Tibial nerve (tissue), 4 donors: ENCODE results near the gene EPHA10. TPM values are rescaled to one million over a fixed set of nuclear protein-coding genes. Genes with fewer than 3 reads are reported as not detected.

Experiments
- DNase-seq, 2 donors: peaks; one replicate each; pipeline ENCODE4 v3.0.0-alpha.2; 2019; ENCODE audit warnings: low spot score in 2 of 2
- H3K27ac ChIP-seq, 4 donors: fragments of 200-600 bp; sonication (generic) in 3 of 4; one replicate each; pipeline ENCODE4 v1.5.1; 2017 to 2019; ENCODE audit warnings: mild to moderate bottlenecking in 1 of 4
- H3K27me3 ChIP-seq, 2 donors: fragments of 200-600 bp; sonication (generic) in 1 of 2; one replicate each; pipeline versions ENCODE4 v1.5.1 to v1.6.0; 2017 to 2019
- H3K36me3 ChIP-seq, 3 donors: fragments of 200-600 bp; sonication (generic); one replicate each; pipeline ENCODE4 v1.5.1; 2018 to 2019
- H3K4me1 ChIP-seq, 4 donors: fragments of 200-600 bp; sonication (generic) in 3 of 4; one replicate each; pipeline ENCODE4 v1.5.1; 2017 to 2019
- H3K4me3 ChIP-seq, 4 donors: fragments of 200-600 bp; sonication (generic) in 3 of 4; one replicate each; pipeline ENCODE4 v1.5.1; 2017 to 2019; ENCODE audit warnings: mild to moderate bottlenecking in 1 of 4, moderate library complexity in 1 of 4
- H3K9me3 ChIP-seq, 4 donors: fragments of 200-600 bp; sonication (generic) in 3 of 4; one replicate each; pipeline ENCODE4 v1.5.1; 2017 to 2019
- EP300 ChIP-seq, 2 donors: sonication (generic); formaldehyde crosslinking; IDR thresholded peaks; one replicate each; pipeline ENCODE4 v1.6.1; 2017; ENCODE audit warnings: antibody characterized with exemption in 2 of 2, mild to moderate bottlenecking in 1 of 2
- POLR2A ChIP-seq, 2 donors: fragments of 450-650 bp; IDR thresholded peaks; one replicate each; pipeline ENCODE4 v1.6.1; 2017; ENCODE audit warnings: antibody characterized with exemption in 2 of 2, mild to moderate bottlenecking in 2 of 2, moderate library complexity in 2 of 2
- WGBS, 2 donors: methylation state at CpG; one replicate each; pipeline ENCODE4 v1.1.5; 2018; 5-methylcytosine and 5-hydroxymethylcytosine counted together
- total RNA-seq, 4 donors: library from RNA; depleted of rRNA; stranded (reverse); fragments of >200 nt; gene quantifications; one replicate each; pipeline ENCODE4 v1.1.0, GENCODE V29; 2016
- TF ChIP-seq, protein P1 (sequence below), 5 experiments: fragments of 200-600 bp in 3 of 5; fragments of 450-650 bp in 2 of 5; sonication (generic) in 3 of 5; IDR thresholded peaks; one replicate each; pipeline ENCODE4 v1.5.1; 2016 to 2019; ENCODE audit warnings: antibody characterized with exemption in 5 of 5, mild to moderate bottlenecking in 3 of 5, moderate library complexity in 2 of 5

Gene EPHA10
- total RNA-seq, 4 donors from 2014 or later = under 0.01 to 0.30 (median 0.21) TPM; not detected in 1

DNA sequence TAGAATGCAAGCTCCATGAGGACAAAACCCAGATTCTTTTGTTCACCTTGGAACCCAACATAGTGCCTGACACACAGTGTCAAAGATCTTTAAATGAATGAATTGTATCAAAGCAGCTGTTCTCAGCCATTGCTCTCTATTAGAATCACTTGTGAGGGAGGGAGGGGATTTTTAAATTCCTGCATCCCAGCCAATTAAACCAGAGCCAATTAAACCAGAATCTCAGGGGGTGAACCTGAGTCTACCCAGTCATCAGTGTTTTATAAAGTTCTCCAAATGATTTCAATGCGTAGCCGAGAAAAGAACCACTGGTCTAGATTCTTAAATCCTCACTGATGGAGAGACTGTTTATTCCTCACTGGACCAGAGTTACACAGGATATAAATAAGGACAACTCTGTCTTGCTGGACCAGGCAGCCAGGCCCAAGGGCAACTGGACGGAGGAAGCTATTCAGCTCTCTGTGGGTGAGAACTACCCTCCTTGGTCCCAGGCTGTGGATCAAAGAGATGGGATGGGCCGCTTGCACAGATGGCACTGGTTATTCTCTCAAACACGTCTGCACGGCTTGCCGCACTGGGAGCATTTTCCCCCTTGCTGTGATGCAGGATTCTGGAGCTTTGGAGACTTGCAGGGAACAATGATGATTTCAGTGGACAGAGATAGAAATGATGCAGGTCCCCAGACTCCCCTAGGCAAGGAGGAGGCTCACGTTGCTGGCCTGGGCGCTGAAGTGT lies 92.6 kb downstream of the EPHA10 start:
- Histone ChIP-seq H3K4me1 (peaks cover 0 to 8% (median 3%) of the 10 kb centered on the region in 4 donors), H3K27me3 (peaks cover 0 to 13% of the 10 kb centered on the region in 2 donors), H3K4me3 (no peak overlapping the region), H3K36me3 (no peaks in the 10 kb centered on the region), H3K9me3 (no peaks in the 10 kb centered on the region), H3K27ac (no peak overlapping the region)
- no peak for DNase-seq
- TF ChIP-seq EP300 (IDR thresholded peaks at IDR 0.05) (no peak), POLR2A (IDR thresholded peaks at IDR 0.05) (no peak)
- TF ChIP-seq, protein P1, sequence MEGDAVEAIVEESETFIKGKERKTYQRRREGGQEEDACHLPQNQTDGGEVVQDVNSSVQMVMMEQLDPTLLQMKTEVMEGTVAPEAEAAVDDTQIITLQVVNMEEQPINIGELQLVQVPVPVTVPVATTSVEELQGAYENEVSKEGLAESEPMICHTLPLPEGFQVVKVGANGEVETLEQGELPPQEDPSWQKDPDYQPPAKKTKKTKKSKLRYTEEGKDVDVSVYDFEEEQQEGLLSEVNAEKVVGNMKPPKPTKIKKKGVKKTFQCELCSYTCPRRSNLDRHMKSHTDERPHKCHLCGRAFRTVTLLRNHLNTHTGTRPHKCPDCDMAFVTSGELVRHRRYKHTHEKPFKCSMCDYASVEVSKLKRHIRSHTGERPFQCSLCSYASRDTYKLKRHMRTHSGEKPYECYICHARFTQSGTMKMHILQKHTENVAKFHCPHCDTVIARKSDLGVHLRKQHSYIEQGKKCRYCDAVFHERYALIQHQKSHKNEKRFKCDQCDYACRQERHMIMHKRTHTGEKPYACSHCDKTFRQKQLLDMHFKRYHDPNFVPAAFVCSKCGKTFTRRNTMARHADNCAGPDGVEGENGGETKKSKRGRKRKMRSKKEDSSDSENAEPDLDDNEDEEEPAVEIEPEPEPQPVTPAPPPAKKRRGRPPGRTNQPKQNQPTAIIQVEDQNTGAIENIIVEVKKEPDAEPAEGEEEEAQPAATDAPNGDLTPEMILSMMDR (IDR thresholded peaks at IDR 0.05) = no peak
- WGBS, 2 donors = 46 to 49% methylated on average over 9 of the region's 9 CpGs

DNA sequence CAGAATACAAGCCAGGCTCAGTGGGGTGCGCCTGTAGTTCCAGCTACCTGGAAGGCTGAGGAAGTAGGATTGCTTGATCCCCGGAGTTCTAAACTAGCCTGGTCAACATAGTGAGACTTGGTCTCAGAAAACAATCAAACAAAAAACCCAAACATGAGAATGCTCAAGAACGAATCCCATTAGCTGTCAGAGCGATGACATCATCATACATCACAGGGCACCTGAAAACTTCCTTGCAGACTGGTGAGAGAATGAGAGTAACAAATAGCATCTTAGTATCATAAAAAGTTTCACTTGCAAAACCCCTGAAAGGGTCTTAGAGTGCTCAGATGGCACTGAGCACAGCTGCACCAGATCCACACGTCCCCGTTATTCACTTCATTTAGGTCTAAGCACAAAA lies 93.7 kb downstream of the EPHA10 start:
- TF ChIP-seq, protein P1 (IDR thresholded peaks at IDR 0.05) = no peak
- no peak for TF ChIP-seq POLR2A (IDR thresholded peaks at IDR 0.05)
- no peak for TF ChIP-seq EP300 (IDR thresholded peaks at IDR 0.05)
- H3K4me1 ChIP-seq = peaks cover 0 to 7% (median 2%) of the 10 kb centered on the region in 4 donors
- H3K27me3 ChIP-seq = peaks cover 0 to 13% of the 10 kb centered on the region in 2 donors
- H3K4me3 ChIP-seq = no peak overlapping the region
- WGBS, 2 donors = 72 to 77% methylated on average over 6 of the region's 6 CpGs
- no peak overlapping the region for H3K27ac ChIP-seq
- no peak for DNase-seq
- H3K9me3 ChIP-seq = no peaks in the 10 kb centered on the region
- no peaks in the 10 kb centered on the region for H3K36me3 ChIP-seq

DNA sequence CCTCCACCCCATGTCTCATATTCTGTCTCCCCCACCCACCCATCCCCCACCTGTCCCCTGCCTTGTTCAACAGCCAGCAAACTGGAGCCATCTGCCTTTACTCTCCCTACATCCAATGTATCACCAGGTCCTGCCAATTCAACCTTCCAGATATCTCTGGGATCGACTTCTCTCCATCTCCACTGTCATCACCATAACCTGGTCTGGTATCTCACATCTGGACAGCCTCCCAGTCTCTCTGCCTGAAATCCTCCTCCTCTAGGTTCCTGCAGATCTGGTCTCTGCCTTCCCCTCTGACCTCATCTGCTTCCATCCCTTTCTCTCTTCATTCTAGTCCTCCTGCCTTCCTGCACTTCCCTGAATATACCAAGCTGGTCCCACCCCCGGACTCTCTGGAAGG lies 94.8 kb downstream of the EPHA10 start:
- DNase-seq = no peak
- Histone ChIP-seq H3K27ac (no peak overlapping the region), H3K4me3 (no peak overlapping the region), H3K4me1 (no peaks in the 10 kb centered on the region), H3K9me3 (no peaks in the 10 kb centered on the region), H3K36me3 (no peaks in the 10 kb centered on the region), H3K27me3 (peaks cover 0 to 13% of the 10 kb centered on the region in 2 donors)
- 78 to 83% methylated on average over 2 of the region's 2 CpGs for WGBS, 2 donors
- TF ChIP-seq, protein P1 (IDR thresholded peaks at IDR 0.05) = no peak
- TF ChIP-seq EP300 (IDR thresholded peaks at IDR 0.05) = no peak
- TF ChIP-seq POLR2A (IDR thresholded peaks at IDR 0.05) = no peak

DNA sequence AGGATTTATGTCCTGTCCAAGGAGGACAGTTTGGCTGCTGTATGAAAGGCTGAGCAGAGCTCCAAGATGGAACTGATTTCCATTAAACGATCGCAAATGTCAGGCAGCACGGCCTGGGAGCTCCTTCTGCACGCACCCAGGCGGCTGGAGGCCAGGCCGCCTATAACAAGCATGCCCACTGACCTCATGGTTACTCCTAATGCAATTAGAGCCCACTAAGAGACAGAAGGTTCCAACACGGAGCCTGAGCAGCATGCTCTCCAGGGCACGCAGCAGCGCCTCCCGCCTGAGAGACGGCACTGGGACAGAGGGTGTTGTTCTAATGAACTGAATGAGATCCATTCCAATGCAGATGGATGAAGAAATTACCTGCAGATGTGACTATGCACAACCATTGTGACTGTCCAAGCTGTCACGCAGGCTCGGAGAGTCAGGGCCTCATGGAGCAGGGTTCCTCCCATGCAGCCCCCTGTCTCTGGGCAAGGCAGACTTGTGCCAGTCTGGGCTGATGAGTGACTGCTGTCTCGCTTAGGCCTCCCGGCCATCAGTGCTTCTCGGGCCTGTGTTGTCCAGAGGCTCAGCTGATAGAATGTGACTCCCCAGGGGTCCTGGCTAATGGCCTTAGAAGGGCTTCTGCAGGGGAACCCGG lies 97.8 kb downstream of the EPHA10 start:
- H3K36me3 ChIP-seq = no peaks in the 10 kb centered on the region
- H3K27me3 ChIP-seq = peaks cover 0 to 13% of the 10 kb centered on the region in 2 donors
- H3K4me1 ChIP-seq = no peaks in the 10 kb centered on the region
- H3K9me3 ChIP-seq = no peaks in the 10 kb centered on the region
- no peak for DNase-seq
- 37 to 42% methylated on average over 14 to 17 of the region's 17 CpGs for WGBS, 2 donors
- TF ChIP-seq EP300 (IDR thresholded peaks at IDR 0.05) = no peak
- TF ChIP-seq, protein P1 (IDR thresholded peaks at IDR 0.05) = no peak
- no peak for TF ChIP-seq POLR2A (IDR thresholded peaks at IDR 0.05)
- H3K27ac ChIP-seq = no peak overlapping the region
- H3K4me3 ChIP-seq = no peak overlapping the region

DNA sequence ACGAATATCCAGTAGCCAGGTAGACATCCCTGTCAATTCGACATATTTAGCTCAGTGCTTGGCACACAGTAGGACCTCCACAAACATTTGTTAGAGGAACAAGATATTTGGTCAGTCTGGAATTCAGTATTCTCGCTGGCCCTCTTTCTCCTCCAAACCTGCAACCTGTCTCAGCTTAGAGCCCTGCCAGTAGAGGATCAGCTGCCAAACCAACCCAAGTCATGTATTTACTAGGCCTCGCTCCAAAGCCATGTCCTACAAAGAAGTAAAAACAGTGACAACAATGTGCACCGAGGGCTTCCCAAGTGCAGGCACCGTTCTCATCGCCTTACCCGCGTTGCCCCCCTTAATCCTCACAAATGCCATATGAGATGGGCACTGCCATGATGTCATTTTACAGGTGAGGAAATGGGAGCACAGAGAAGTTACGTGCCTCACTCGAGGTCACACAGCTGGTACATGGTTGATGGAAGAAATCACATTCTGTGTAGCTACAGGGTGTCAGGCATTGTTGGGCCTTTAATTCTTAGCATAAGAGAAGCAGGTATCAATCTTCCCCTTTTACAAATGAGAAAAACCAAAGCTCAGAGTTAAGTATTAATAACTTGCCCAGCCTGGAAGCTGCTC lies 98.6 kb downstream of the EPHA10 start:
- Histone ChIP-seq H3K9me3 (no peaks in the 10 kb centered on the region), H3K27ac (no peak overlapping the region), H3K36me3 (no peaks in the 10 kb centered on the region), H3K4me1 (no peaks in the 10 kb centered on the region), H3K4me3 (no peak overlapping the region), H3K27me3 (peaks cover 0 to 18% of the 10 kb centered on the region in 2 donors)
- TF ChIP-seq, protein P1 (IDR thresholded peaks at IDR 0.05) = no peak
- TF ChIP-seq POLR2A (IDR thresholded peaks at IDR 0.05) (no peak), EP300 (IDR thresholded peaks at IDR 0.05) (no peak)
- WGBS, 2 donors = 84 to 86% methylated on average over 11 of the region's 11 CpGs
- DNase-seq = no peak
